Astrocyte (in vitro differentiated cells and primary cell): ENCODE measurements around the gene C16orf86. TPM values are rescaled to one million over a fixed set of nuclear protein-coding genes. Genes with fewer than 3 reads are reported as not detected.

Source experiments
- DNase-seq: peaks from one replicate; pipeline ENCODE4 v3.0.0-alpha.2; 2010; ENCODE audit warnings: low read depth
- FAIRE-seq: peaks from 2 replicates; lab custom pipeline; 2011; peaks lifted over from hg19 to GRCh38; lab: Jason Lieb, UNC
- H2AFZ ChIP-seq: 2 replicates; pipeline ENCODE4 v1.6.0; 2012; ENCODE audit warnings: low read depth, low read length, inconsistent platforms
- H3K27ac ChIP-seq: 2 replicates; pipeline ENCODE4 v1.5.1; 2011; ENCODE audit warnings: low read depth, low read length, inconsistent platforms
- H3K27me3 ChIP-seq: 2 replicates; pipeline ENCODE4 v1.6.0; 2011; ENCODE audit warnings: low read length, inconsistent platforms; ENCODE audit not compliant: insufficient read depth
- H3K36me3 ChIP-seq: 2 replicates; pipeline ENCODE4 v1.5.1; 2011; ENCODE audit warnings: low read length, inconsistent platforms; ENCODE audit not compliant: insufficient read depth
- H3K4me1 ChIP-seq: 2 replicates; pipeline ENCODE4 v1.5.1; 2011; ENCODE audit warnings: low read length, inconsistent platforms; ENCODE audit not compliant: insufficient read depth
- H3K4me2 ChIP-seq: 2 replicates; pipeline ENCODE4 v1.6.0; 2012; ENCODE audit warnings: low read length, inconsistent platforms
- H3K4me3 ChIP-seq: 2 replicates; pipeline ENCODE4 v1.5.1; 2011; ENCODE audit warnings: low read depth, mild to moderate bottlenecking, low read length, inconsistent platforms; ENCODE audit not compliant: insufficient read depth
- H3K79me2 ChIP-seq: 2 replicates; pipeline ENCODE4 v1.6.0; 2012; ENCODE audit warnings: mild to moderate bottlenecking, low read length, inconsistent platforms; ENCODE audit not compliant: insufficient read depth
- H3K9ac ChIP-seq: 2 replicates; pipeline ENCODE4 v1.6.0; 2012; ENCODE audit warnings: mild to moderate bottlenecking, low read length, inconsistent platforms
- H3K9me3 ChIP-seq: 2 replicates; pipeline ENCODE4 v1.5.1; 2012; ENCODE audit warnings: low read depth, mild to moderate bottlenecking, low read length, inconsistent platforms; ENCODE audit not compliant: insufficient read depth
- H4K20me1 ChIP-seq: 2 replicates; pipeline ENCODE4 v1.6.0; 2012; ENCODE audit warnings: low read length, inconsistent platforms; ENCODE audit not compliant: insufficient read depth
- H3K27ac Mint-ChIP-seq: one replicate; pipeline ENCODE4 v1.8.0; 2021; ENCODE audit warnings: mild to moderate bottlenecking, mixed read lengths; ENCODE audit not compliant: unreplicated experiment
- H3K27me3 Mint-ChIP-seq: one replicate; pipeline ENCODE4 v1.8.0; 2021; ENCODE audit warnings: low read depth, mixed read lengths; ENCODE audit not compliant: unreplicated experiment
- H3K36me3 Mint-ChIP-seq: one replicate; pipeline ENCODE4 v1.8.0; 2021; ENCODE audit warnings: low read depth, mixed read lengths; ENCODE audit not compliant: unreplicated experiment
- H3K4me1 Mint-ChIP-seq: one replicate; pipeline ENCODE4 v1.8.0; 2021; ENCODE audit warnings: low read depth, mixed read lengths; ENCODE audit not compliant: unreplicated experiment
- H3K4me3 Mint-ChIP-seq: one replicate; pipeline ENCODE4 v1.8.0; 2021; ENCODE audit warnings: mild to moderate bottlenecking, moderate library complexity, mixed read lengths; ENCODE audit not compliant: unreplicated experiment
- H3K9me3 Mint-ChIP-seq: one replicate; pipeline ENCODE4 v1.8.0; 2021; ENCODE audit warnings: mild to moderate bottlenecking, mixed read lengths; ENCODE audit not compliant: unreplicated experiment
- CTCF ChIP-seq: IDR thresholded peaks from 2 replicates; pipeline ENCODE4 v1.5.1; 2011; ENCODE audit warnings: low read depth, mild to moderate bottlenecking, inconsistent platforms, low read length, moderate library complexity; ENCODE audit not compliant: insufficient read depth
- EZH2 ChIP-seq: IDR thresholded peaks from 2 replicates; pipeline ENCODE4 v1.6.1; 2012; ENCODE audit warnings: mild to moderate bottlenecking, low read length, inconsistent platforms; ENCODE audit not compliant: insufficient read depth
- total RNA-seq: library from RNA; stranded (reverse); gene quantifications from 2 replicates; pipeline ENCODE4 v1.2.1, GENCODE V29; 2021

Gene C16orf86
- total RNA-seq, 1 donor from 2014 or later: 0.32 TPM

- H3K4me1 Mint-ChIP-seq: no peaks in the 10 kb centered on the region
- FAIRE-seq (no peak), DNase-seq (no peak)
- H3K4me1 ChIP-seq: no peaks in the 10 kb centered on the region
- no peak overlapping the region for H2AFZ ChIP-seq
- no peak for TF ChIP-seq CTCF
- TF ChIP-seq EZH2: no peak
- H3K36me3 Mint-ChIP-seq: peaks cover 4% of the 10 kb centered on the region
- no peaks in the 10 kb centered on the region for H3K36me3 ChIP-seq
- H3K9me3 ChIP-seq: no peaks in the 10 kb centered on the region
- no peak overlapping the region for H3K4me3 ChIP-seq
- H3K27ac Mint-ChIP-seq: no peak overlapping the region
- H3K27me3 Mint-ChIP-seq: no peaks in the 10 kb centered on the region
- H3K79me2 ChIP-seq: peaks cover 65% of the 10 kb centered on the region
- H3K9me3 Mint-ChIP-seq: no peaks in the 10 kb centered on the region
- peaks cover 68% of the 10 kb centered on the region for H4K20me1 ChIP-seq
- no peak overlapping the region for H3K4me3 Mint-ChIP-seq
- H3K9ac ChIP-seq: no peak overlapping the region
- no peak overlapping the region for H3K4me2 ChIP-seq
- no peak overlapping the region for H3K27ac ChIP-seq
- no peaks in the 10 kb centered on the region for H3K27me3 ChIP-seq
These were observed 40.6 kb downstream of the C16orf86 start for GRCh38 chr16:67707210-67707609.

- no peak overlapping the region for H2AFZ ChIP-seq
- H3K9me3 ChIP-seq: no peaks in the 10 kb centered on the region
- no peaks in the 10 kb centered on the region for H3K4me1 Mint-ChIP-seq
These were observed 41.2 kb downstream of the C16orf86 start for GRCh38 chr16:67707790-67708189.

More at GRCh38 chr16:67707790-67708189, 41.2 kb downstream of the C16orf86 start:
- DNase-seq (no peak), FAIRE-seq (no peak)
- Mint-ChIP-seq H3K4me3 (no peak overlapping the region), H3K36me3 (peaks cover 4% of the 10 kb centered on the region), H3K9me3 (no peaks in the 10 kb centered on the region), H3K27ac (no peak overlapping the region), H3K27me3 (no peaks in the 10 kb centered on the region)
- no peak overlapping the region for H3K27ac ChIP-seq
- TF ChIP-seq EZH2: no peak
- TF ChIP-seq CTCF: no peak
- H3K4me1 ChIP-seq: no peaks in the 10 kb centered on the region
- H3K9ac ChIP-seq: no peak overlapping the region
- no peak overlapping the region for H3K4me2 ChIP-seq
- peaks cover 63% of the 10 kb centered on the region for H3K79me2 ChIP-seq
- peaks cover 66% of the 10 kb centered on the region for H4K20me1 ChIP-seq
- no peaks in the 10 kb centered on the region for H3K36me3 ChIP-seq
- no peak overlapping the region for H3K4me3 ChIP-seq
- no peaks in the 10 kb centered on the region for H3K27me3 ChIP-seq
